HFF-Myc (cell line): ENCODE data around the gene CXCL12.

Source experiments
- DNase-seq: peaks from one replicate; pipeline ENCODE4 v3.0.0-alpha.2; 2011; ENCODE audit warnings: low read depth; ENCODE audit errors: extremely low read depth
- H3K4me3 ChIP-seq: replicated peaks from 2 replicates; pipeline ENCODE4 v1.5.1; 2011; ENCODE audit warnings: low read depth, mild to moderate bottlenecking, control low read depth, low read length
- TF ChIP-seq, protein P1 (sequence below): IDR thresholded peaks from 2 replicates; pipeline ENCODE4 v1.5.1; 2012; ENCODE audit warnings: mild to moderate bottlenecking, low read depth, low read length, control low read depth; ENCODE audit errors: missing control alignments

Gene CXCL12

DNA sequence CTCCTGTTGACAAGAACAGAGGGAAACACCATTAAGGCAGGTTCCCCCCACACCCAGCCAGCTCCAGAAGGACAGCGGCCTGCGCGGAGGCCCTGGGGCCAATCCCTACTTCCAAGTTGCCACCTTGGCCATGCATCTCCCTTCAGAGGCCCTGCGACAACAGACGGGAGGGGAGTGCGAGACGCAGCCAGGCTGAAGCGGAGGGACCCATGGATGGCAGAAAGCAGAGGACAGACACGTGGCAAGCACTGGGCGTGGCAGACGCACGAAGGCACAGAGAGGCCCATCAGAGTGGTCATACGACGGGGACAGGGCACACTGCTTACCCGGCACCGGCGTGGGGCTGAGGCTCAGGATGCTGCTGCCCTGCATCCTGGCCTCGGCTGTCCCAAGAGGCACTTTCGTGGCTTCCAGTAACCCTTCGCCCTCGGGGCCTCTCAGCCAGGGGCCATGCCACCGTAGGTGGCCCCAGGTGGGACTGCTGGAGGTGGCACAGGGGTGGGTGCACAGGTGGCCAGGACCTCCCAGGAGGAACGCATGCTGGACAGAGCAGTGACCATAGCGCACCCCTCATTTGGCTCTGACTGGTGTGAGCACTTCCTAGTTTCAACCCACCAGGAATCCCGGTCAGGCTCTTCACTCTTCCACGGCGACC, 11.4 kb downstream of the CXCL12 start:
- DNase-seq, result no peak
- TF ChIP-seq, protein P1, sequence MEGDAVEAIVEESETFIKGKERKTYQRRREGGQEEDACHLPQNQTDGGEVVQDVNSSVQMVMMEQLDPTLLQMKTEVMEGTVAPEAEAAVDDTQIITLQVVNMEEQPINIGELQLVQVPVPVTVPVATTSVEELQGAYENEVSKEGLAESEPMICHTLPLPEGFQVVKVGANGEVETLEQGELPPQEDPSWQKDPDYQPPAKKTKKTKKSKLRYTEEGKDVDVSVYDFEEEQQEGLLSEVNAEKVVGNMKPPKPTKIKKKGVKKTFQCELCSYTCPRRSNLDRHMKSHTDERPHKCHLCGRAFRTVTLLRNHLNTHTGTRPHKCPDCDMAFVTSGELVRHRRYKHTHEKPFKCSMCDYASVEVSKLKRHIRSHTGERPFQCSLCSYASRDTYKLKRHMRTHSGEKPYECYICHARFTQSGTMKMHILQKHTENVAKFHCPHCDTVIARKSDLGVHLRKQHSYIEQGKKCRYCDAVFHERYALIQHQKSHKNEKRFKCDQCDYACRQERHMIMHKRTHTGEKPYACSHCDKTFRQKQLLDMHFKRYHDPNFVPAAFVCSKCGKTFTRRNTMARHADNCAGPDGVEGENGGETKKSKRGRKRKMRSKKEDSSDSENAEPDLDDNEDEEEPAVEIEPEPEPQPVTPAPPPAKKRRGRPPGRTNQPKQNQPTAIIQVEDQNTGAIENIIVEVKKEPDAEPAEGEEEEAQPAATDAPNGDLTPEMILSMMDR, result no peak
- H3K4me3 ChIP-seq, result no peak overlapping the region

DNA sequence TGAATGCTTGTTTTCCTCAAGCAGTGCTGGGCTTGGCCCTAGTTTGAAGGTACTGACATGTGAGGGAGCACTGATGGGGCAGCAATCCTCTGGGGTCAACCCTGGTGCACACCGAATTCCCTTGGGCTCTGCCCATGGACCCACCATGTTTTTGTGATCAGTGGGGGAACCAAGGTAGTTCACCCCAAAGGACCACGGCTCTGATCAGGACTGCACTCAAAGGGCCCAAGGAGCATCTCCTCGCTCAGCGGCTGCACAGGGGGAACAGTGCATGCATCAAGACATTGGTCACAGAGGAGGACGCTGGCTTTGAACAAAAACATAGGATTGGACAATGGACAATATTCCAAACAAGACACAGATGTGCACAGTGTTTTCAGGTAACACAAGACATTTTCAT, 12.7 kb downstream of the CXCL12 start:
- TF ChIP-seq, protein P1, result no peak
- no peak for DNase-seq

DNA sequence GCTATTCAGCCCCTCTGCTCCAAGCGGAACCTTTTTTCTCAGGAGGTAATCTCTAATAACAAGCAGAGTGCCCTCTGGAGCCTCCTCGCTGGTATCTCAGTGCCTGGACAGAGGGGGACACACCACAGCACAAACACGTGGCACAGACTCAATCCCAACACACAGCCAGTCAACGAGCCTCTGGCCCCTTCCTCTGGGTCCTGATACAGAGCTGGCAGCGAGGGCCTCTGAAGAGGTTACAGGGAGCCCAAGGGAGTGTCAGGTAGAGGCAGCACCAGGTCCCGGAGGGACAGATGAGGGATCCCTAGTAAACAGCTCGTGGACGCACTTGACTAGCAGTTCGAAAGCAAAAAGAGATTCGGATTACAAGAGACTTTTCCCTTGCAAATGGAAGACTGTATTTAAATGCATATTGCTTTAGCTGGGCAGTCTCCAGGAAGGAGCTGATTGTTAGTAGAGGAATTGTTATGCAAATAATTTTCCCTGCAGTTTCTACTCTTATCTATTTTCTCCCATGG, 14.1 kb downstream of the CXCL12 start:
- no peak for DNase-seq
- TF ChIP-seq, protein P1, result no peak
- no peak overlapping the region for H3K4me3 ChIP-seq

More for the DNA sequence above, 12.7 kb downstream of the CXCL12 start:
- H3K4me3 ChIP-seq, result no peak overlapping the region

DNA sequence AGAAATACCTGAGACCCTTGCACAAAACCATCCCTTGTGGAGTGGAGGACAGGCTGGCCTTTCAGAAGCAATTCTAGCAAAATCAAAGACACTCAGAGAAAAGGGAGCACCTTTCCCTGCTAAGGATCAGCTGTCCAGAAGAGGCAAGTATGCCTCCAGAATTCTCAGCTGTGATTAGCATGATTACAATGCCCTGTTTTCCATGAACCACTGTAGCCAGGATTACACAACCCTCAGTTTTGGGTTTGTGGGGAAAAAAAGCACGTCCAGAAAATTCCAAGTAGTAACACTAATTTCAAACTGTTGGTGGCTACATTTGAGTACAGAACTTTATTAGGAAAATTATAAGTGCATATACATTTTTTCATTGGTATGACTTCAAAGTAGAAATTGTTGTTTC, 15.0 kb downstream of the CXCL12 start:
- no peak for DNase-seq
- TF ChIP-seq, protein P1, result no peak
- H3K4me3 ChIP-seq, result no peak overlapping the region

DNA sequence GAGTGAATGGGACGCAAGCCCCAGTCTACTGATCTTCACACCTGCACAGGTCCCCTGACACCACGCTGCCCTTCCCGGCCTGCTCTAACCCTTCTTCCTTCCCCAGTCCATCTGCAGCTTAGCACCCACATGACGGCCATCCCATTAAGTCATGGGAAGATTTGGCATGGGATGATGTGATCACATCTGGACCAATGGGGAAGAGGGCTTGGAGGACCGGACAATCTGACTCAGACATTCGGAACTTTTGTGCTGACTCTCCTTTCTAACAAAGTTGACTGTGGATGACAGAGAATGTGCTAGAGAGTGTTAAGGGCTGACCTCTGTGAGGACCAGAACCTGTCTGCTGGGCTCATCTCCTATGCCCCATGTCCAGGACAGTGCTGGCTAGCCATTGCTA, 15.6 kb downstream of the CXCL12 start:
- H3K4me3 ChIP-seq, result no peak overlapping the region
- no peak for DNase-seq
- TF ChIP-seq, protein P1, result no peak

DNA sequence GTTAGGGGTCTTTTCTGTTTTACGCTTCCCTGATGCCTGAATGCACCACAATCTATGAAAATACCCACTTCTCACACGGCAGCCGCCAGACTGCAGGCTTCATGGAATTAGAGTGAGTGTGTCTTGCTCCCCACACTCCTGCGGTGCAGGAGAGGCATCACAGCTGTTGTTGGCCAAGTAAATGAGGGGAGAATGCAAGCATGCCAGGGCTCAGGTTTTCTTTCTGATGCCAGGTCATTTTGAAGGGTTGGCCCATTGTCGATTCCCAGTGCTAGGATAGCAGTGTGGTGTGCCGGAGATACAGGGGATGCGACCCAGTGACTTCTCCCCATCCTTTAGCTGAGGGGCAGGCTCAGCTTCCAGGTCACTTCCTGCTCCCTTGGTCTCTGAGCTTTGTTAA, 16.3 kb downstream of the CXCL12 start:
- TF ChIP-seq, protein P1, result no peak
- H3K4me3 ChIP-seq, result no peak overlapping the region
- no peak for DNase-seq

DNA sequence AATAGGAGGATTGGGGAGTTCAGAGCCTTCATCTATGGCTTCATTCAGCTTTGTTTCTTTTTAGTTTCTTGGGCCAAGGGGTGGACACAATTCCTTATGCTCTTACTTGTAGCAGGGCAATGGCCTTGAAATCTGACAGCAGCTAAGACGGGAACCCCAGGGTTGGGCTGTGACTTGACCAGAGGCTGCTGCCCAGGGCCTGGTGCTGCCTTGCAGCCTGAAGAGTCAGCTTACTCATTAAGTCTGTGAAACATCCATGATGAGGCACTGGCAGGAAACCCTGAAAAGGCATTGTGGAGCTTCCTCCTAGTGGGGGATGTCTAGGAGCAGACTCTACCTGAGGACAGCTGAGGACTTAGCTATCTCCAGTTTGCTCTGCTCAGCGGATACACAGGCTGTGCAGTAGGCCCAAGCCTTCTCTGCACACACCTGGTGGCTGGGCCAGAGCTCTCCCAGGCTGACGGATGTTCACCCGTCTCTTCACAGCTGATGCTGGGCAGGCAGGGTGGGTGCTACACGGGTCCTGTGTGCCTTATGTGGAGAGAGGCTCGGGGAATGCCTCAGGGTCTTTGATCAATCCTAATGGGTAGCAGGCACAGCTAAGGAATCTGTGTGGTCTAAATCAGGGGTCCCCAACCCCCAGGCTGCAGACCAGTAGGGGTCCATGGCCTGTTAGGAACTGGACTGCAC, 17.8 kb downstream of the CXCL12 start:
- TF ChIP-seq, protein P1, result no peak
- no peak for DNase-seq
- H3K4me3 ChIP-seq, result no peak overlapping the region
